Measurements from ENCODE around the gene NAALADL2.

- TF ChIP-seq, protein P1, sequence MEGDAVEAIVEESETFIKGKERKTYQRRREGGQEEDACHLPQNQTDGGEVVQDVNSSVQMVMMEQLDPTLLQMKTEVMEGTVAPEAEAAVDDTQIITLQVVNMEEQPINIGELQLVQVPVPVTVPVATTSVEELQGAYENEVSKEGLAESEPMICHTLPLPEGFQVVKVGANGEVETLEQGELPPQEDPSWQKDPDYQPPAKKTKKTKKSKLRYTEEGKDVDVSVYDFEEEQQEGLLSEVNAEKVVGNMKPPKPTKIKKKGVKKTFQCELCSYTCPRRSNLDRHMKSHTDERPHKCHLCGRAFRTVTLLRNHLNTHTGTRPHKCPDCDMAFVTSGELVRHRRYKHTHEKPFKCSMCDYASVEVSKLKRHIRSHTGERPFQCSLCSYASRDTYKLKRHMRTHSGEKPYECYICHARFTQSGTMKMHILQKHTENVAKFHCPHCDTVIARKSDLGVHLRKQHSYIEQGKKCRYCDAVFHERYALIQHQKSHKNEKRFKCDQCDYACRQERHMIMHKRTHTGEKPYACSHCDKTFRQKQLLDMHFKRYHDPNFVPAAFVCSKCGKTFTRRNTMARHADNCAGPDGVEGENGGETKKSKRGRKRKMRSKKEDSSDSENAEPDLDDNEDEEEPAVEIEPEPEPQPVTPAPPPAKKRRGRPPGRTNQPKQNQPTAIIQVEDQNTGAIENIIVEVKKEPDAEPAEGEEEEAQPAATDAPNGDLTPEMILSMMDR (IDR thresholded peaks at IDR 0.05) = no peak
- TF ChIP-seq POLR2A (IDR thresholded peaks at IDR 0.05) (no peak), EP300 (IDR thresholded peaks at IDR 0.05) (no peak), POLR2AphosphoS5 (IDR thresholded peaks at IDR 0.05) (no peak)
These were observed 170.7 kb downstream of the NAALADL2 start for GRCh38 chr3:175029828-175030227.

All from upper lobe of left lung (tissue), 4 donors.